Psoas muscle (tissue), 8 donors: ENCODE measurements around the gene RALGDS. TPM values are rescaled to one million over a fixed set of nuclear protein-coding genes. Genes with fewer than 3 reads are reported as not detected.

Experiments used
- ATAC-seq, 4 donors: fragments of 200-7000 bp; cut with Tn5 transposase; one replicate each; pipeline ENCODE4 v1.9.1; 2020; ENCODE audit warnings: moderate library complexity in 3 of 4, mild to moderate bottlenecking in 2 of 4
- DNase-seq, 2 donors: peaks; one replicate each; pipeline ENCODE4 v3.0.0-alpha.2; 2020
- H3K27ac ChIP-seq: fragments of 200-600 bp; one replicate; pipeline ENCODE4 v1.8.0; 2022
- H3K27me3 ChIP-seq, 3 donors: fragments of 200-600 bp in 1 of 3; one replicate each; pipeline versions ENCODE4 v1.6.1 to v1.8.0; 2013 to 2022; ENCODE audit warnings: low read length in 2 of 3, mild to moderate bottlenecking in 2 of 3, moderate library complexity in 1 of 3; ENCODE audit not compliant: insufficient read depth in 3 of 3
- H3K36me3 ChIP-seq, 2 donors: fragments of 200-600 bp in 1 of 2; one replicate each; pipeline versions ENCODE4 v1.6.1 to v1.8.0; 2013 to 2022; ENCODE audit warnings: low read depth in 1 of 2, mild to moderate bottlenecking in 1 of 2, moderate library complexity in 1 of 2; ENCODE audit not compliant: insufficient read depth in 1 of 2
- H3K4me1 ChIP-seq: fragments of 200-600 bp; one replicate; pipeline ENCODE4 v1.8.0; 2022
- H3K4me3 ChIP-seq: fragments of 200-600 bp; one replicate; pipeline ENCODE4 v1.8.0; 2022; ENCODE audit warnings: mild to moderate bottlenecking
- H3K9me3 ChIP-seq: fragments of 200-600 bp; one replicate; pipeline ENCODE4 v1.8.0; 2022
- CTCF ChIP-seq: fragments of 200-600 bp; IDR thresholded peaks from one replicate; pipeline ENCODE4 v1.8.0; 2022; ENCODE audit warnings: antibody characterized with exemption
- WGBS, 3 donors: extraction: QIAGEN DNeasy Blood & Tissue Kit; methylation state at CpG; one replicate each; pipeline versions ENCODE4 v1.1.6 to v1.1.7; 2013; 5-methylcytosine and 5-hydroxymethylcytosine counted together
- intact Hi-C, 2 donors: fragments of 100-400 bp; cut with DNase I; formaldehyde crosslinking; loops; one replicate each; pipeline versions ENCODE4 v1.11.0 to v1.14.2; 2022
- polyA plus RNA-seq, 3 donors: library from polyadenylated mRNA; stranded (reverse); fragments of 200-250 nt; gene quantifications; one replicate each; pipeline ENCODE4 v1.2.3, GENCODE V29; 2013
- total RNA-seq, 4 donors: library from RNA; stranded (reverse); fragmentation: NEBNext Ultra II Directional in 2 of 4; extraction: Animal tissue kit (Norgen Biotek cat#: 25700) in 2 of 4; gene quantifications; one replicate each; pipeline versions ENCODE4 v1.2.1 to v1.2.4, GENCODE V29; 2021 to 2023
- donor health status: healthy with polysubstance abuse.
- donor health status: DM: no; HTN: no; CAD: no; lungs with moderate emphysema.
- donor health status: Bipolar disorder and iron deficiency.
- donor health status: healthy.
- donor health status: DM: yes; HTN: yes; CAD: no.
- donor health status: DM: no; HTN: no; CAD: no.
- donor health status: DM: no; HTN: no; CAD: no.
- donor health status: DM: yes; HTN: yes; CAD: no.

The RALGDS gene
- total and polyA plus RNA-seq, 7 donors: 12.3 to 64.6 (median 20.5) TPM

- no peaks in the 10 kb centered on the region for H3K36me3 ChIP-seq
- intact Hi-C loops: no loop called here
- DNase-seq (no peak), ATAC-seq (peak in 2 of 4 donors; percentile 17 to 19)
- H3K9me3 ChIP-seq: peaks cover 8% of the 10 kb centered on the region
- WGBS, 3 donors: 65 to 70% (median 69%) methylated on average over 11 of the region's 11 CpGs
- H3K27me3 ChIP-seq: no peaks in the 10 kb centered on the region
- no peaks in the 10 kb centered on the region for H3K4me1 ChIP-seq
- no peak overlapping the region for H3K4me3 ChIP-seq
- TF ChIP-seq CTCF: no peak
- no peak overlapping the region for H3K27ac ChIP-seq
Observed at GRCh38 chr9:133090752-133091385, 30.2 kb downstream of the RALGDS start.

GRCh38 chr9:133090187-133090586 lies 30.9 kb downstream of the RALGDS start:
- Histone ChIP-seq H3K4me1 (no peaks in the 10 kb centered on the region), H3K4me3 (no peak overlapping the region), H3K36me3 (no peaks in the 10 kb centered on the region), H3K9me3 (peaks cover 3% of the 10 kb centered on the region), H3K27ac (no peak overlapping the region), H3K27me3 (no peaks in the 10 kb centered on the region)
- WGBS, 3 donors: 24 to 36% (median 27%) methylated on average over 5 to 6 of the region's 6 CpGs
- intact Hi-C loops: no loop called here
- no peak for DNase-seq
- TF ChIP-seq CTCF: no peak
- peak in 2 of 4 donors; percentile 23 to 26 for ATAC-seq

- Histone ChIP-seq H3K36me3 (no peaks in the 10 kb centered on the region), H3K27me3 (no peaks in the 10 kb centered on the region), H3K27ac (no peak overlapping the region), H3K4me1 (no peaks in the 10 kb centered on the region), H3K4me3 (no peak overlapping the region), H3K9me3 (no peaks in the 10 kb centered on the region)
- intact Hi-C loops: no loop called here
- 69 to 78% (median 70%) methylated on average over 6 of the region's 6 CpGs for WGBS, 3 donors
- ATAC-seq (no peak), DNase-seq (no peak)
- no peak for TF ChIP-seq CTCF
Observed at GRCh38 chr9:133089271-133089671, 31.8 kb downstream of the RALGDS start.

GRCh38 chr9:133088756-133089155 lies 32.3 kb downstream of the RALGDS start:
- ATAC-seq (no peak), DNase-seq (no peak)
- no peaks in the 10 kb centered on the region for H3K4me1 ChIP-seq
- H3K9me3 ChIP-seq: no peaks in the 10 kb centered on the region
- WGBS, 3 donors: 85 to 88% (median 88%) methylated on average over 7 of the region's 7 CpGs
- intact Hi-C loops: no loop called here
- no peaks in the 10 kb centered on the region for H3K36me3 ChIP-seq
- H3K27me3 ChIP-seq: no peaks in the 10 kb centered on the region
- no peak overlapping the region for H3K4me3 ChIP-seq
- TF ChIP-seq CTCF: no peak
- no peak overlapping the region for H3K27ac ChIP-seq
